OCI-LY1 (cell line): ENCODE results near the gene KLHL2.
"Not testable (repeated sequence)": the region's sequence is repeated elsewhere in the genome, so short reads cannot be mapped to it uniquely, and the experiment has no call there.

Experiments used
- EZH2 ChIP-seq: fragments of 200-600 bp; sonication (generic), shearing (Covaris generic); IDR thresholded peaks from 2 replicates; pipeline ENCODE4 v1.8.0; 2017; ENCODE audit warnings: borderline replicate concordance, mixed run types, mild to moderate bottlenecking, antibody characterized with exemption, low read length, moderate library complexity, mixed read lengths
- TF ChIP-seq, protein P1 (sequence below): fragments of 200-600 bp; sonication (generic), shearing (Covaris generic); IDR thresholded peaks from 2 replicates; pipeline ENCODE4 v1.5.1; 2017; ENCODE audit warnings: mild to moderate bottlenecking, antibody characterized with exemption, low read length, moderate library complexity, mixed read lengths

DNA sequence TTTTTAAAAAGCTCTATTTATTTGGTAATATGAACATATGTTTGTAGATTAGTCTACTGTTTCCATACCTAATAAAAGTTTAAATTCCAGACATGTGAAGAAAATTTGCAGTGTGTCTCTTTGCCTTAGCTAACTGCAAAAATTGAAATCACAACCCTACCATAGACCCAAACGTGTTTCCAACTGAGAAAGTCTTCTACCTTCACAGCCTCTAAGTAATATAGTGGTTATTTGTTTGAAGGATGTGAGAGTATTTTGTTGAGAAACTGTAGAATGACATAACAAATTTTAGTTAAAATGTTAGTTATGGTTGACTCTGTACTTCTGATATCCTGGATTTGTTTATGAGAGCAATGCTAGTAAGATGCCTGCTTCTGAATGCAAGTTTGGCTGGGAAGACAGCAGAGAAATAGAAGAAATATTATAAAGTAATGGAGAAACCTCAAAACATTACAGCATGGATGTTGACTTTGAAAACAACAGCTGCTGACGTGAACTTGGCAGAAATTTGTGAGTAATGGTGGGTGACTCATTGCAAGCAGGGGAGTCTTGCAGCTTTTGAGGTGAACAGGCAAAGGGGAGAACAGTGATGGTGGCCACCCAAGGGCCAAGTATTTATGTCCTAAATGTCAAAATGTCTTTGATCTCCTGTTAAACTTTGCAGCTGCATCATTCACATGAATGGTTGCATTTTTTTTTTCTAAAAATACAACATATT is 7.8 kb downstream of the KLHL2 start:
- TF ChIP-seq, protein P1, sequence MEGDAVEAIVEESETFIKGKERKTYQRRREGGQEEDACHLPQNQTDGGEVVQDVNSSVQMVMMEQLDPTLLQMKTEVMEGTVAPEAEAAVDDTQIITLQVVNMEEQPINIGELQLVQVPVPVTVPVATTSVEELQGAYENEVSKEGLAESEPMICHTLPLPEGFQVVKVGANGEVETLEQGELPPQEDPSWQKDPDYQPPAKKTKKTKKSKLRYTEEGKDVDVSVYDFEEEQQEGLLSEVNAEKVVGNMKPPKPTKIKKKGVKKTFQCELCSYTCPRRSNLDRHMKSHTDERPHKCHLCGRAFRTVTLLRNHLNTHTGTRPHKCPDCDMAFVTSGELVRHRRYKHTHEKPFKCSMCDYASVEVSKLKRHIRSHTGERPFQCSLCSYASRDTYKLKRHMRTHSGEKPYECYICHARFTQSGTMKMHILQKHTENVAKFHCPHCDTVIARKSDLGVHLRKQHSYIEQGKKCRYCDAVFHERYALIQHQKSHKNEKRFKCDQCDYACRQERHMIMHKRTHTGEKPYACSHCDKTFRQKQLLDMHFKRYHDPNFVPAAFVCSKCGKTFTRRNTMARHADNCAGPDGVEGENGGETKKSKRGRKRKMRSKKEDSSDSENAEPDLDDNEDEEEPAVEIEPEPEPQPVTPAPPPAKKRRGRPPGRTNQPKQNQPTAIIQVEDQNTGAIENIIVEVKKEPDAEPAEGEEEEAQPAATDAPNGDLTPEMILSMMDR = not testable (repeated sequence)
- not testable (repeated sequence) for TF ChIP-seq EZH2
